NCI-H1436 treated with DMSO at 0.1 percent for 48 hours (cell line): ENCODE data around the gene RAB35.

Source experiments
- DNase-seq: peaks from one replicate; lab custom pipeline; 2025; lab: John Stamatoyannopoulos, UW

RAB35 gene

GRCh38 chr12:120086801-120087621, 29.5 kb downstream of the RAB35 start:
- peak; percentile 97 for DNase-seq

- DNase-seq = no peak
Measured at GRCh38 chr12:120085920-120086645, 30.5 kb downstream of the RAB35 start.

GRCh38 chr12:120081641-120082040, 34.9 kb downstream of the RAB35 start:
- no peak for DNase-seq

GRCh38 chr12:120079411-120080400, 36.8 kb downstream of the RAB35 start:
- no peak for DNase-seq

- no peak for DNase-seq
Measured at GRCh38 chr12:120078868-120079267, 37.7 kb downstream of the RAB35 start.

GRCh38 chr12:120077260-120077659, 39.3 kb downstream of the RAB35 start:
- DNase-seq = no peak

- no peak for DNase-seq
Measured at GRCh38 chr12:120076651-120077050, 39.9 kb downstream of the RAB35 start.

- no peak for DNase-seq
Measured at GRCh38 chr12:120075034-120075616, 41.4 kb downstream of the RAB35 start.

GRCh38 chr12:120072472-120073249, 43.9 kb downstream of the RAB35 start:
- DNase-seq = no peak

GRCh38 chr12:120071493-120072020, 45.0 kb downstream of the RAB35 start:
- DNase-seq = no peak

GRCh38 chr12:120069278-120069677, 47.3 kb downstream of the RAB35 start:
- DNase-seq = no peak

- no peak for DNase-seq
Measured at GRCh38 chr12:120067901-120068300, 48.7 kb downstream of the RAB35 start.

GRCh38 chr12:120067084-120067869, 49.3 kb downstream of the RAB35 start:
- no peak for DNase-seq

GRCh38 chr12:120066341-120066740, 50.2 kb downstream of the RAB35 start:
- no peak for DNase-seq

GRCh38 chr12:120065472-120065871, 51.1 kb downstream of the RAB35 start:
- DNase-seq = no peak

GRCh38 chr12:120064054-120064940, 52.3 kb downstream of the RAB35 start:
- DNase-seq = no peak

GRCh38 chr12:120062976-120063579, 53.5 kb downstream of the RAB35 start:
- no peak for DNase-seq

- DNase-seq = no peak
Measured at GRCh38 chr12:120061575-120062214, 54.9 kb downstream of the RAB35 start.
